Measurements from ENCODE around the gene IGF1R.

IGF1R gene

DNA sequence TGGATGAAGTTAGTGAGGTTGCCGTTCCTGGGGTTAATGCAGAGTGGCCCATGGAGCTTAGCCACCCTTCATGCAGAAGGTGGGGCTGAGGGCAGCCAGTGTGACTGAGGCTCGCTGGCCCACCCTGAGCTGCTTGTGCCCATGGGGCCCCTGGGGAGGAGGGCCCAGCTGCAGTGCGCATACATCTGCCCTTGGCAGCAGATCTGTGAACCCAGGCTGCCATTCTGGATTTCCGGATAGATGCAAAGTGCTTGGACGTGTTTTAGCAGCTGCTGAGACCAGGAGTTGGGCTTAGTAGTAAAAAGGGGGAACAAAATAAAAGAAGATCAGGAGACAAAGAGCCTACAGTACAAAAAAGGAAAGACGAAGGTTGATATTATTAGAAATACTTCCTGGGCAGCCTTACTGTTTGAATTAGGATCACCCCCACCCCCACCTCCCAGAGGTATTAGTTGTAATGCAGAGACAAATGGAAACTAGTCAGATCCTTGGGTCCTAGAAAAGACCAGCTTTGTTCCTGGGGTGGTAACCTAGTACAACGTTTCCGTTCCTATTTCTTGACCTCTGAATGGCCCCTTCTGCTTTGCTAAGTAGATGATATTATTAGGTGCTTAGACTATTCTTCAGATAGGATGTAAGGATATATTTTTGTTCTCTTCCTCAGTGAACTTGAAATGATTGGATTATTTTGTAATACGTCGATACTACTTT is 70.2 kb downstream of the IGF1R start:
- intact Hi-C loops (cut with DNase I), result no loop called here
- DNase-seq, result no peak

DNA sequence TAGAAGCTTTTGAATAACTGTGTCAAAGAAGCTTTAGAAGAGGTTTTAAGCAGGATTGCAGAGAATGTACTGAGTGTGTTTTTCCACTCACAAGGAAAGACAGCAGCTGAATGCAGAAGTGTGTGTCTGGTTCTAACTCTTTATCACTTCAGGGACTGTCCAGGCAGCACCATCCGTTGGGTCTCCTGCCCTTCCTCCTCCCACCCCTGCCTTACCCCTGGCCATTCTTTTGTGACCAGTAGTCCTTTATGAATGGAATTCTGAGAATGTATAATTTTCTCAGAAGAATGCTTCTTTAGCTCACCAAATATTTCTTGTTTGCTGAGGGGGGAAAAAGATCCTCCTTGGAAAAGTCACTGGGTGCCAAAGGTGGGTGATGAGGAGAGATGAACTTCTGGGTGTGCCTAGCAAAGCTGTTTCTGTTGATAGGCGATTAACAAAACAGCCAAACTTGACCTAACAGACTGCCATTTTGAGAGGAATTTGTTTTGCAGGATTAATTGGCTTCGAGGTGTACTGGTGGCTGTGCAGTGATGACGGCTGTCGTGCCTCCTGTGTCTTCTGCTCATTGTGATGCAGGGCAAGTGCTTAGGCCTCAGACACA is 70.9 kb downstream of the IGF1R start:
- DNase-seq, result no peak
- intact Hi-C loops (cut with DNase I), result no loop called here

GRCh38 chr15:98720031-98720430 is 71.7 kb downstream of the IGF1R start:
- DNase-seq, result no peak
- intact Hi-C loops (cut with DNase I), result no loop called here

DNA sequence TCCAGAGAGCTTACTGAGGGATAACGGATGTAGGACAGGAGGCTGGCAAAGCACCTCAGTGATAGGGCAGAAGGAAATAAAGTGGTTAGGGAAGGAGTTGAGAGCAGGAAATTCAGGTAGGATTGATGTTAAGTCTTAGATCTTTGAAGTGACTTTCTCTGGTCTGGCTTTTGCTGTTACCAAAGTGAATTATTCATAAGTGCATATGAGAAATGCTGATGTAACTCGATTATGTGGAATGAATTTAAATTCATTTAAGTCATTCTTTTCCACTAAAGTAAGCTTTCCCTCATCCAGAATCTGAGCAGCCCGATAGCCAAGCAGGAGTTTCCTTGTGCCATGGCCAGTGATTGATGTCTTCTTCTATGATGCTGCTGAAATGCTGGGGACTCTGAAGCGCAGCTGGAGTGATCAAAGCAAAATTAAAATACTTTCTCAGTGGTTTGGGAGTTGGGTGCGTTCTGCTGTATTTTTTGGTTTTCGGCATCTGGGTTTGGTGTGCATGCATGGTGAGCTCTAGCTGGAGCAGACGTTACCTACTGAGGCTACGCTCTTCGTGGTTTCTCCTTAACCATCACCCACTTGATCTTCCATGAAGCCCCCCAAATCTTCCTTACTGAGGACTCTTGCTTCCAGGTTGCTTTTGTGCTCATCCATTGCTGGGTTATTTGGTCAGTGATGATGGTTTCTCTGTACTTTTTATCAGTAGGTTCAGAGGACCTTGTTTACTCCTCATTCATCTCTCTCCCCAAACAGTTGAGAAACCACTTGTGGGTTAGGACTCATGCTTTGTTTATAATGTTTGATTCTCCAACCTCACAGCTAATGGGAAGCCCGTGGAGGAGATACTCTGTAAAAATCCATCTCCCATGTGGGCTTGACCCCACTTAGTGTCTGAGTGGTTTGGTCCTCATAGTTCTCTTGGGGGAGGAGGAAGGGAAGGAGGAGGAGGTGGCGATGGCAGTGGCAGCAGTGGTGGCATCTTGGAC is 72.5 kb downstream of the IGF1R start:
- intact Hi-C loops (cut with DNase I), result no loop called here
- DNase-seq, result no peak

DNA sequence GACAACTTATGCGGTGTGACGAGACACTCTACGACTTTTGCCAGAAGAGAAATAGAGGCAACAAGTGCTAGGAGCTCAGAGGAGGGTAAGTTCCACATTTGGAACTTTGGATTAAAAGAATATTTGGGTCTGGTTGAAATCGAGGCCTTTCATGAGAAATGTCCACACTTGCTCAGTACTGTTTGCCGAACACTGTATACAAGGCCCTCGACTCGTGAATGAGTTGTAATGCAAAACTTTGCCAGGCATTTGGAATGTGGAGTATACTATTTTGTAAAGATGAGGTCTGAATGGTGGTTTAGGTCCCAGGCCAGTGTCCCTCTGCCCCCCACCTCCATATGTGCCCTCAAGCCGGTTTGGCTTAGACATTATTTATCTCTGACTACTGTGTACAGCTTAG is 73.9 kb downstream of the IGF1R start:
- intact Hi-C loops (cut with DNase I), result no loop called here
- no peak for DNase-seq

GRCh38 chr15:98722645-98723044 is 74.3 kb downstream of the IGF1R start:
- peak in 1 of 42 donors; percentile 47 for DNase-seq

GRCh38 chr15:98723195-98723594 is 74.9 kb downstream of the IGF1R start:
- intact Hi-C loops (cut with DNase I), result no loop called here
- no peak for DNase-seq

More at GRCh38 chr15:98722645-98723044, 74.3 kb downstream of the IGF1R start:
- intact Hi-C loops (cut with DNase I), result no loop called here

- intact Hi-C loops (cut with DNase I), result no loop called here
- DNase-seq, result no peak
Observed at GRCh38 chr15:98724048-98724447, 75.7 kb downstream of the IGF1R start.

GRCh38 chr15:98724494-98724893 is 76.2 kb downstream of the IGF1R start:
- no peak for DNase-seq
- intact Hi-C loops (cut with DNase I), result no loop called here

GRCh38 chr15:98725874-98726273 is 77.5 kb downstream of the IGF1R start:
- intact Hi-C loops (cut with DNase I), result no loop called here
- DNase-seq, result no peak

DNA sequence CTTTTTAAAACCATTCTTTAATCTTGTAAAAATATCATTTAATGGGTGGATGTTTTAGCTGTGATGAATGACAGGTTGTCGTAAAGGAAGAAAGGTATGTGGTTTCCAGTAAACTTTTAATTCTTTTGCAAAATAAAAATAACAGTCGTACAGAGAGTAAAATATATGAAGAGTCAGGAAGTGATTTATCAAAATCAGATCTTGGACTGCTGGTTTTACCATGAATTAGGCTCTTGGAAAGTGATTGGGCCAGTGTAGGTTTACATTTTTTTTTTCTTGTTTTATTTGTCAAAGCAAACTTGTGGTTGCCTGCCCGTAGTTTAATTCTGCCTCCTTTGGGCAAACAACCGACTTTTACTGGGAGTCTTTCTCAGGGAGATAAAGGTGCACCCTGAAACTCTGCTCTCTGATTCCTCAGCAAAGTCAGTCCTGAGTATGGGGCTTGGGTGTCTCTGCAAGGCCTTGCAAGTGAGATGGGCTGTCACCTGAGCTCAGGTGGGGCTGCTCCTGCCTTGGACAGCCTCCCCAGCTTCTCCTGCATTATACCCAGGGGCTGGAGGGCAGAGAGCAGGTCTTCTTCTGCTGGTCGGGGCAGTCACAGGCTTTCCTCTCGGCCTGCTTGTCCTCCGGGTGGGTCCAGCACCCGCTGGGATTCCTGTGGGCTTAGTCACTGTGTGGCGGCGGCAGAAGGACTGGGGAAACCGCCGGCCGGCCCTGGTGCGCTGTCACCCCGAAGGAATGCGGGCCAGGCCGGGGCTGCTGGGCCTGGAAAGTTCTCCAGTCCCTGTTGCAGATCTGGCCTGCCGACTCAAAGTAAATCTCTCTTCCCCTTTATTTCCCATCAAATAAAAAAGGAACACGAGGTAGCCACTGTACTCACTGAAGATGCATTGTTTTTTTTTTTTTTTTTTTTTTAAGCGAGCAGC is 79.0 kb downstream of the IGF1R start:
- peak in 32 of 42 donors; percentile 13 to 81 (median 40) for DNase-seq
- intact Hi-C loops (cut with DNase I), result no loop called here

DNA sequence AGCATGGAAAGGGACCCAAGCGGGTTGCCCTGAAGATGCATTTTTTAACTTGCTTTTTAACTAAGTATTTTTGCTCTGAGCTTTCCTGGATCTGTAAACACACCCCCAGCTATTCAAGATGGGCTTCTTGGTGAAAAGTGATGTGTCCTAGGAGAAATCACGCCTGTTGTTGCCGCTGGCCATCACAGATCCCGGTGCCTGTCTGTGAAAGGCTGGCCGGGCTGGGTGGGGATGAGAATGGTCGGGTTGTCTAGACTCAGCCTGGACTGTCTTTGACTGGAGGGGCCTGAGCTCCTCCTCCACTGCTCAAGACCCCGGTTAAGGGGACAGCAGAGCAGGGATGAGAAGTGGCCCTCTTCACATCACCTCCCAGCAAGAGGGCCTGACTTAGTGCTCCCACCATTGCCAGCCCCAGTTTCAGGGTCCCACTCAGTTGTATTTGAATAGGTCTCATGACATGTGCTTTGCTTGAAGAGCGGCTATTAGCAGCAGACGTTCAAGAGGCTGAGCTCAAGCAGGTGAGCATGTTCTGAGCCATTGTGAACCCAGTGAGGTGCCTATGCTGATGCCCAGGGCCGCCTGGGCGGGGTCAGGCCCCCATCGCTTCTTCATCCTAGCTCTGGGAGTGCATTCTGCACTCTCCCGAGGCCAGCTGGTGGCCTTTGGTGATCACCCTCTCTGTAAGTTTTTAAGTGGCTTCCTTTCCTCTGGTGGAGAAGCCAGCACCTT is 79.9 kb downstream of the IGF1R start:
- intact Hi-C loops (cut with DNase I), result no loop called here
- DNase-seq, result no peak

DNA sequence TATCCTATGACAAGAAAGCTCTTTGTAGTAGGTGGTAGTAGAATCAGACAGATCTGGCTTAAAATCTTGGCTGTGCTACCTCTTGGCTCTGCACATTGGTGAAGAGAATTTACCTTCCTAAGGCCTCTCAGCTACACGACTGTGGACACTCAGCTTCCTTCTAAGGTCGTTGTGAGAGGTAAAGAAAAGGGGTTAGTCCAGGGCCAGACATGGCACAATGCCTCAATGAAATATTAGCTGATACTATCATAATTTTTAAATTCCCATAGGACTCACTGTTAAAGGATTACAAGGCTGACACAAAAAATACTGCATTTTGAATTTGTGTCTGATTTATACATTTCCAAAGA is 80.4 kb downstream of the IGF1R start:
- intact Hi-C loops (cut with DNase I), result no loop called here

GRCh38 chr15:98729446-98730042 is 81.2 kb downstream of the IGF1R start:
- no peak for DNase-seq
- intact Hi-C loops (cut with DNase I), result no loop called here

More for the DNA sequence above, 80.4 kb downstream of the IGF1R start:
- no peak for DNase-seq

- no peak for DNase-seq
- intact Hi-C loops (cut with DNase I), result no loop called here
Observed at GRCh38 chr15:98730860-98731711, 82.7 kb downstream of the IGF1R start.

GRCh38 chr15:98731712-98732450 is 83.5 kb downstream of the IGF1R start:
- intact Hi-C loops (cut with DNase I), result no loop called here
- no peak for DNase-seq
